HFF-Myc (cell line): Measurements from ENCODE around the gene UBASH3A.

Experiments used
- DNase-seq: peaks from one replicate; pipeline ENCODE4 v3.0.0-alpha.2; 2011; ENCODE audit warnings: low read depth; ENCODE audit errors: extremely low read depth
- H3K4me3 ChIP-seq: replicated peaks from 2 replicates; pipeline ENCODE4 v1.5.1; 2011; ENCODE audit warnings: low read depth, mild to moderate bottlenecking, control low read depth, low read length
- TF ChIP-seq, protein P1 (sequence below): IDR thresholded peaks from 2 replicates; pipeline ENCODE4 v1.5.1; 2012; ENCODE audit warnings: mild to moderate bottlenecking, low read depth, low read length, control low read depth; ENCODE audit errors: missing control alignments

The UBASH3A gene

DNA sequence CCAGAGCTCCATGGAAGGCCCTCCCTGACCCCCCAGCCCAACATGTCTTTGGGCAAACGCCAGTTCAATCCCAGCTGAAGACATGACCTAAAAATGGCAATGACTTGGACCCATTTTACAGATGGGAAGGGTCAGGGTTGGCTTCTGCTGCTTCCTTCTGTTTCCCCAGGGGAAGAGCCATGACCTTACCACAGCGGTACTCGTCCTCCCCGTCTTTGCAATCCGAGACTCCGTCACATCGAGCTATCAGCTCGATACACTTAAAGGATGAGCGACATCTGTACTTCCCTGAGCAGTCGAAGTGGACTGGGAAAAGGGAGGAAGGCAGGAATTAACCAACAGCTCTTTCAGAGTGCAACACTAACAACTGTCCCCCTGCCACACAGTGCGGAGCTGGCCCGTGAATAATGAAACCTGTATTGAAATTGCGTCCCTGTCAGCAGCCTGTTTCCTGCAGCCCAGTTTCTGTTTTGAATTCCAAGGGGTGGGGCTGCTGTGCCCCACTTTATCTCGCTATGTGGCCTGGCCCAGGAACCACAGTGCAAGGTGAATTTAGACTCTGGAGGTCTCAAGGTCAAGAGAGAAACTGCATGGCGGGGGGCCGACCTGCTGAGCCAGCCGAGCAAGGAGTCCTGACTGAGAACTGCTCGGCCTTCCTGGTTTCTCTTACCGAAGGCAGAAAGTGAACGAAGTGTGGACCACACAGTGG is 14.8 kb upstream of the UBASH3A start:
- no peak for DNase-seq
- TF ChIP-seq, protein P1, sequence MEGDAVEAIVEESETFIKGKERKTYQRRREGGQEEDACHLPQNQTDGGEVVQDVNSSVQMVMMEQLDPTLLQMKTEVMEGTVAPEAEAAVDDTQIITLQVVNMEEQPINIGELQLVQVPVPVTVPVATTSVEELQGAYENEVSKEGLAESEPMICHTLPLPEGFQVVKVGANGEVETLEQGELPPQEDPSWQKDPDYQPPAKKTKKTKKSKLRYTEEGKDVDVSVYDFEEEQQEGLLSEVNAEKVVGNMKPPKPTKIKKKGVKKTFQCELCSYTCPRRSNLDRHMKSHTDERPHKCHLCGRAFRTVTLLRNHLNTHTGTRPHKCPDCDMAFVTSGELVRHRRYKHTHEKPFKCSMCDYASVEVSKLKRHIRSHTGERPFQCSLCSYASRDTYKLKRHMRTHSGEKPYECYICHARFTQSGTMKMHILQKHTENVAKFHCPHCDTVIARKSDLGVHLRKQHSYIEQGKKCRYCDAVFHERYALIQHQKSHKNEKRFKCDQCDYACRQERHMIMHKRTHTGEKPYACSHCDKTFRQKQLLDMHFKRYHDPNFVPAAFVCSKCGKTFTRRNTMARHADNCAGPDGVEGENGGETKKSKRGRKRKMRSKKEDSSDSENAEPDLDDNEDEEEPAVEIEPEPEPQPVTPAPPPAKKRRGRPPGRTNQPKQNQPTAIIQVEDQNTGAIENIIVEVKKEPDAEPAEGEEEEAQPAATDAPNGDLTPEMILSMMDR, result no peak
- no peak overlapping the region for H3K4me3 ChIP-seq

GRCh38 chr21:42389449-42389835 is 14.3 kb upstream of the UBASH3A start:
- DNase-seq, result no peak
- TF ChIP-seq, protein P1, result no peak
- no peak overlapping the region for H3K4me3 ChIP-seq

DNA sequence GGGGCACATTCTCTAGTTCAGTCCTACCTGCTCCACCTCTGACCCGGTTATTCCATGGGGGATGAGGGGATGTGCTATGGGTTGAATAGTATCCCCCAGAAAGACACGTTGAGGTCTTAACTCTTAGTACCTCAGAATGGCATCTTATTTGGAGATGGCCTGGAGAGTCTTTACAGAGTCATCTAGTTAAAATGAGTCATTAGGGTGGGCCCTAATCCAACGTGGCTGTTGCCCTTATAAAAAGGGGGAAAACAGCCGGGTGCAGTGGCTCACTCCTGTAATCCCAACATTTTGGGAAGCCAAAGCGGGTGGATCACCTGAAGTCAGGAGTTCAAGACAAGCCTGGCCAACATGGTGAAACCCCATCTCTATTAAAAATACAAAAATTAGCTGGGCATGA is 13.5 kb upstream of the UBASH3A start:
- no peak overlapping the region for H3K4me3 ChIP-seq
- DNase-seq, result no peak
- TF ChIP-seq, protein P1, result no peak

DNA sequence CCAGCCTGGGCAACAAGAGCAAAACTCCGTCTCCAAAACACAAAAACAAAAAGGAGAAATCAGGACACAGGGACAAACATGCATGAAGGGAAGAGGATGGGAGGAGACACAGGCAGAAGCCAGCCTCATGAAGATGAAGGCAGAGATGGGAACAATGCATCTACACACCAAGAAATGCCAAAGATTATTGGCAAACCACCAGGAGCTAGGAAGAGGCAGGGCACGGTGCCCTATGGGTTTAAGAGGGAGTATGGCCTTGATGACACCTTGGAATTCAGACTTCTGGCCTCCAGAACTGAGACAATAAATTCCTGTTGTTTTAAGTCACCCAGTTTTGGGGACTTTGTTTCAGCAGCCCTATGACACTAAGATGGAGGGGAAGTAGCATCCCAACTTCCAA is 13.0 kb upstream of the UBASH3A start:
- H3K4me3 ChIP-seq, result no peak overlapping the region
- TF ChIP-seq, protein P1, result no peak
- DNase-seq, result no peak

DNA sequence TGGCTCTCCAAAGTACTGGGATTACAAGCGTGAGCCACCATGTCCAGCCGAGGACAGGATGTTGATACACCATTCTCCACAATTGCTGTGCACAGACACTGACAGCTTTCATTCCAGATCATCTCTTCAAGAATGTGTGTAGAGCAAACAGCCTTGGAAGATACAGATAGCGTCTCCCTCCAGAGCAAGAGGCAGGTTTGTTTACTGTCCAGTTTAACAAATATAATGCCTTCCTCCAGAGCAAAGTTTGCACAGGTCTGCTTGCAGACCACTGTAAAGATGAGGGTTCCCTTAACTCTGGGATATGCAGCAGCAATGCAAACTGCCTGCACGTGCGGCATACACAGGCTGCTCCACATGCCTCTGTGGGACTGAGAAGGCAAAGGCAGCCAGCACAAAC is 12.4 kb upstream of the UBASH3A start:
- TF ChIP-seq, protein P1, result no peak
- no peak overlapping the region for H3K4me3 ChIP-seq
- DNase-seq, result no peak

DNA sequence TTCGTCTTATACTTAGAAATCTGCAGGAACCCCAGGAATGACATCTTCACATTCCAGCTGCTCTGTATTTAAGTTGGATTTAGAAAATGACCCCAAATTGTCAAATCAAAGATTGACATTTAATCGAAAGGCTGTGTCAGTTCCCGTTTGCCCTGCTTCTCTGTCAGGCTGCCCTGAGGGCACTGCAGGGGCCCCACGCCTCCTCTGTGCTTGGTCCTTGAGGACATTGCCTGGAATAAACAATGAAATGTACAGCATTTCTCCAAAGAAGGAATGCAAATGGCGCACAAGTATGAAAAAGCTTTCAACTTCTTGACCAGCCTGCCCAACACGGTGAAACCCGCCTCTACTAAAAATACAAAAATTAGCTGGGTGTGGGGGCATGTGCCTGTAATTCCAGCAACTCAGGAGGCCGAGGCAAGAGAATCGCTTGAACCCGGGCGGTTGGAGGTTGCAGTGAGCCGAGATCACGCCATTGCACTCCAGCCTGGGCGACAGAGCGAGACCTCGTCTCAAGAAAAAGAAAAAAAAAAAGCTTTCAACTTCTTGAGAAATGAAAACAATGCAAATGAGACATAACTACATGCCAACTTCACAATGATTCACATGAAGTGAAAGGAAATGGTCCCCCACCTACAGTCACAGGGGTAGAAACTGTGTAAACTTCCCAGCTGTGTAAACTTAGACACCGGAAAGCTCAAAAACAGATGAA is 10.8 kb upstream of the UBASH3A start:
- DNase-seq, result no peak
- TF ChIP-seq, protein P1, result no peak
- H3K4me3 ChIP-seq, result no peak overlapping the region

DNA sequence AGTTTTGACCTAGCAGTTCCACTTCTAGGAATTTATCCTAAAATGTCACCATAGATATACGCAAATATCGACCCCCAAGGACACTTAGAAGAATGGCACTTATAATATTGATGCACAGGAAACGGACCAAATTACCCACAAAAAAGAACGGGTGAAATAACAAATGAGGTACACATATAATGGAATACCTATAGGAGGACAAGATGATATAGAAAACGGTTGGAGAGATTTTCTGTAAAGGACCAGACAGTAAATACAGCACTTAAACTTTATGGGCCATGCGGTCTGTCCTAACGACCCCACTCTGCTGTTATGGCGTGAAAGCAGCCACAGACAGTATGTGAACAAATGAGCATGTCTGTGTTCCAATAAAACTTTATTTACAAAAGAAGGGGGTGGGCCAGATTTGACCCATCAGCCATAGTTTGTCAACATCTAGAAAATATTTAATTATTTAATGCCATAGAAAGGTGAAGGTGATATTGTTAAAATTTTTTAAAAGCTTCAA is 10.2 kb upstream of the UBASH3A start:
- TF ChIP-seq, protein P1, result no peak
- no peak overlapping the region for H3K4me3 ChIP-seq
- no peak for DNase-seq
